NB4 (cell line): ENCODE data around the gene SLC35B2.

Experiments used
- DNase-seq: peaks from one replicate; pipeline ENCODE4 v3.0.0; 2010; ENCODE audit warnings: low read depth
- H3K4me3 ChIP-seq: one replicate; pipeline ENCODE4 v1.5.1; 2011; ENCODE audit warnings: mild to moderate bottlenecking, low read depth, low read length, moderate library complexity
- CTCF ChIP-seq: IDR thresholded peaks from one replicate; pipeline ENCODE4 v1.5.1; 2012; ENCODE audit warnings: low read depth, low read length
- MAX ChIP-seq: IDR thresholded peaks from 2 replicates; pipeline ENCODE4 v1.6.1; 2011; ENCODE audit warnings: low read depth, low read length
- MYC ChIP-seq: IDR thresholded peaks from 2 replicates; pipeline ENCODE4 v1.6.1; 2011; ENCODE audit warnings: low read depth, low read length
- POLR2A ChIP-seq: IDR thresholded peaks from 2 replicates; pipeline ENCODE4 v1.6.1; 2011; ENCODE audit warnings: mild to moderate bottlenecking; ENCODE audit not compliant: insufficient read length; ENCODE audit errors: extremely low read depth

Gene SLC35B2, protein sequence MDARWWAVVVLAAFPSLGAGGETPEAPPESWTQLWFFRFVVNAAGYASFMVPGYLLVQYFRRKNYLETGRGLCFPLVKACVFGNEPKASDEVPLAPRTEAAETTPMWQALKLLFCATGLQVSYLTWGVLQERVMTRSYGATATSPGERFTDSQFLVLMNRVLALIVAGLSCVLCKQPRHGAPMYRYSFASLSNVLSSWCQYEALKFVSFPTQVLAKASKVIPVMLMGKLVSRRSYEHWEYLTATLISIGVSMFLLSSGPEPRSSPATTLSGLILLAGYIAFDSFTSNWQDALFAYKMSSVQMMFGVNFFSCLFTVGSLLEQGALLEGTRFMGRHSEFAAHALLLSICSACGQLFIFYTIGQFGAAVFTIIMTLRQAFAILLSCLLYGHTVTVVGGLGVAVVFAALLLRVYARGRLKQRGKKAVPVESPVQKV

DNA sequence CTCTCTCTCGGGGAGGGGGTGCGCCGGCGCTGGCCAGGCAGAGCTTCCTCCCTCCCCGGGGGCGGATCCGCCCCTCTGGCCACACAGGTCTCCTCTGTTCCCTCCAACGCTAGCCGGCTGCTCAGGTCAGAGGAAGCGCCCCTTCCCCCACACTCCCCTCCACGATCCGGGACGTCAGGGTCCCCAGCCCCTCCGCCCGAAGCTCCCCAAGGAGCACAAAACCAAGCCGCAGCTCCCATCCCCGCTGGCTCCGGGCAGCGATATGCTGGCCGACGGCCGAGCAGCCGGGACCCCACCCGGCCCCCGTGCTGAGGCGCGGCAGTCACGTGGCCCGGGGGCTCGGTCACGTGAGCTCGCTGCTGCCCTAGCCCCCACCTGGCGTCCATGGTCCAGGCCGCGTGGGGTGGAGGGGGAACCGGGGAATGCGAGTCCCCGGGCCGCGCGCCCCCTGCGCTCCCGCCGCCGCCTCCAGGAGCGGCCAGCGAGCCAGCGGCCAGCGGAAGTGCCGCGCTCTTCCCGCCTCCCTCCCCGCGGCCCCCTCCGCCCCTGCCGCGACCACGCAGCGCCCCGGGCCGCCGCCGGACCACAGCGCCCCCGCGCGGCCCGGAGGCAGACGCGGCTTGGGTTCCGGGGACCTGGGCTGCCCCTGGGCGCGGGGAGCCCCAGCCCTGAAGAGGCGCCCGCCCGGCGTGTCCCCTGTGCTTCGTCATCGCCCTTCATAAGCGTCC lies at the start of gene SLC35B2:
Gene SLC35B2, minus strand, starts transcription at position 504 of the 728 bp plus-strand sequence. Its CDS starts 118 bp downstream, at position 386.
- peak; percentile 89 for DNase-seq
- H3K4me3 ChIP-seq = peak within 1 kb of the TSS; percentile 83
- TF ChIP-seq POLR2A (peak; percentile 68), CTCF (peak; percentile 29), MYC (peak; percentile 80), MAX (peak; percentile 96)

GRCh38 chr6:44306710-44307109 lies 49.4 kb upstream of the SLC35B2 start:
- H3K4me3 ChIP-seq = no peak overlapping the region
- no peak for DNase-seq
- TF ChIP-seq POLR2A = no peak
- no peak for TF ChIP-seq MAX

GRCh38 chr6:44305200-44305725 lies 47.9 kb upstream of the SLC35B2 start:
- TF ChIP-seq CTCF (no peak), MYC (no peak), POLR2A (no peak), MAX (no peak)
- DNase-seq = no peak
- H3K4me3 ChIP-seq = no peak overlapping the region

DNA sequence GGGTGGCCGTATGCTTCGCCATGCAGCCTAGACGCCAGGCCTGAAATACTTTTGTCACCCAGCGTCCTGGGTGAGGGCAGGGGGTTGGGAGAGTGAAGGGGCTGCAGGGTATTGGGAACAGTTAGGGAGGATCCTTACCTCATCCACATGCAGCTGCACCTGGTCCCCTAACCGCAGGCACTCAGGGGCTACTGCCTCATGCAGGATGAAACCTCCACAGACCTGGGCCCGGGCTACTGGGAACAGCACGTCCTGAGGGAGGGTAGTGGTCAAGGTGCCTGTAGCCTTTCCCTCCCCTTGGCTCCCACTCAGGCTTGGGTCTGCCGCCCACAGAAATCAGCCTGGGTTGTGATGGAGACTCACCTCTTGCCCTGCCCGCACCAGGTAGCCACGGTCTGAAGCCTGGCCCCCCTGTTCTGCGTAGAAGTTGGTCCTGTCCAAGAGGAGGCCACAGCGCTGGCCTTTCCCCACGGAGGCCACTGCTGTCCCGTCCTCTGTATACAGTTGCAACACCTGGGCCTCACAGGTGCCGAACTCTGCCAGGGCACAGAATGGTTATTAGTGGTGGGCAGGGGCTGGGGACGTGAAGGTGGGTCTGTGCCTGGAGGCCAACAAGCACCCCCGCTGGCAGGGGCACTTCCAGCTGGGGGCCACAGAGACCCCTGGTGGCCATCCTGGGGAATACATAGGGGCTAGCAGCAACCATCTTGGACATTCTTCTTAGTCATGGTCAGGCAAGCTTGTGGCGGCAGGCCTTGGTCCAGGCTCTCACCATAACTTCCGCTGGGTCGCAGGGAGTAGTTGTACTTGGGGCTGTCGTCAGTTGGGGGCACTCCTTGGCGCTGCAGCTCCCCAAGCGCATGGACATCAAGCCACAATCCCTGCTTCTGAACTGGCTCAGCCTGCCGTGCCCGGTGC lies 47.2 kb upstream of the SLC35B2 start:
- DNase-seq = peak; percentile 71
- no peak for TF ChIP-seq POLR2A
- TF ChIP-seq CTCF = peak; percentile 87
- H3K4me3 ChIP-seq = no peak overlapping the region

GRCh38 chr6:44303842-44304241 lies 46.5 kb upstream of the SLC35B2 start:
- DNase-seq = no peak

More at GRCh38 chr6:44303842-44304241, 46.5 kb upstream of the SLC35B2 start:
- TF ChIP-seq MAX (no peak), MYC (no peak), POLR2A (no peak), CTCF (no peak)
- H3K4me3 ChIP-seq = no peak overlapping the region
